Dorsolateral prefrontal cortex (tissue), 118 donors: ENCODE measurements around the gene ERCC3. TPM values are rescaled to one million over a fixed set of nuclear protein-coding genes. Genes with fewer than 3 reads are reported as not detected.

ENCODE experiments used
- total RNA-seq, 120 experiments: library from RNA; stranded (reverse); gene quantifications; one replicate each; pipeline versions ENCODE4 v1.2.3 to v1.2.4, GENCODE V29; 2022

The ERCC3 gene
- total RNA-seq, 120 experiments from 2014 or later = 44.4 to 79.5 (median 59.7) TPM

Other genes starting within 250 kb of the ERCC3 start
- gene BIN1, start 187.0 kb downstream of the ERCC3 start, total RNA-seq = 100 to 1,000 TPM; 151 to 703 (median 290) TPM
- gene CYP27C1, start 73.8 kb downstream of the ERCC3 start, total RNA-seq = under 1 TPM in 114 of 120 experiments, not detected in 6; 0.10 to 0.89 (median 0.33) TPM
- 10 to 100 TPM; 36.0 to 66.7 (median 51.9) TPM for gene MAP3K2, start 93.8 kb upstream of the ERCC3 start, total RNA-seq
- 1 to 10 TPM in 36 of 120 experiments, under 1 TPM in 37, not detected in 47; 0.22 to 3.4 (median 0.99) TPM for gene PROC, start 124.3 kb upstream of the ERCC3 start, total RNA-seq
- 10 to 100 TPM; 25.8 to 64.1 (median 37.6) TPM for gene IWS1, start 232.3 kb upstream of the ERCC3 start, total RNA-seq
- gene MYO7B, start 241.5 kb upstream of the ERCC3 start, total RNA-seq = 1 to 10 TPM in 28 of 120 experiments, under 1 TPM in 84, not detected in 8; 0.08 to 3.0 (median 0.52) TPM